Lung (tissue), 12 donors: Measurements from ENCODE around the gene GASK1A. TPM values are rescaled to one million over a fixed set of nuclear protein-coding genes. Genes with fewer than 3 reads are reported as not detected.

Experiments
- ATAC-seq: fragments of 200-7000 bp; cut with Tn5 transposase; one replicate; pipeline ENCODE4 v1.9.1; 2020; ENCODE audit warnings: moderate number of reproducible peaks; ENCODE audit not compliant: insufficient read depth, low FRiP score
- DNase-seq, 3 donors: peaks; one replicate each; pipeline ENCODE4 v3.0.0-alpha.2; 2013 to 2017
- H3K27ac ChIP-seq, 2 donors: one replicate each; pipeline ENCODE4 v1.5.1; 2013; ENCODE audit warnings: mild to moderate bottlenecking in 2 of 2, moderate library complexity in 2 of 2, control low read depth in 1 of 2, inconsistent platforms in 1 of 2, low read depth in 1 of 2, low read length in 1 of 2
- H3K27me3 ChIP-seq, 3 donors: one replicate each; pipeline ENCODE4 v1.5.1; 2013; ENCODE audit warnings: low read length in 2 of 3; ENCODE audit not compliant: control insufficient read depth in 3 of 3, insufficient read depth in 3 of 3
- H3K36me3 ChIP-seq, 4 donors: one replicate each; pipeline ENCODE4 v1.5.1; 2013; ENCODE audit warnings: low read length in 4 of 4, mild to moderate bottlenecking in 1 of 4, moderate library complexity in 1 of 4; ENCODE audit not compliant: control insufficient read depth in 4 of 4, insufficient read depth in 4 of 4
- H3K4me1 ChIP-seq, 5 donors: one replicate each; pipeline ENCODE4 v1.5.1; 2013; ENCODE audit warnings: low read length in 5 of 5, mild to moderate bottlenecking in 2 of 5, moderate library complexity in 1 of 5; ENCODE audit not compliant: control insufficient read depth in 5 of 5, insufficient read depth in 5 of 5
- H3K4me3 ChIP-seq: one replicate; pipeline ENCODE4 v1.5.1; 2013; ENCODE audit warnings: mild to moderate bottlenecking, control low read depth, moderate library complexity
- H3K9ac ChIP-seq, 2 donors: one replicate each; pipeline ENCODE4 v1.5.1; 2013; ENCODE audit warnings: low read length in 2 of 2, control low read depth in 1 of 2; ENCODE audit not compliant: insufficient read depth in 1 of 2
- H3K9me3 ChIP-seq, 4 donors: one replicate each; pipeline ENCODE4 v1.5.1; 2013; ENCODE audit warnings: low read length in 3 of 4, mild to moderate bottlenecking in 1 of 4, moderate library complexity in 1 of 4; ENCODE audit not compliant: control insufficient read depth in 4 of 4, insufficient read depth in 3 of 4
- WGBS, 2 donors: extraction: QIAGEN DNeasy Blood & Tissue Kit; methylation state at CpG; one replicate each; pipeline ENCODE4 v1.1.7; 2013; 5-methylcytosine and 5-hydroxymethylcytosine counted together
- polyA plus RNA-seq, 2 donors: library from polyadenylated mRNA; stranded (reverse); fragments of 200-250 nt; gene quantifications; one replicate each; pipeline ENCODE4 v1.2.1, GENCODE V29; 2013
- total RNA-seq, 2 donors: library from RNA; depleted of rRNA in 1 of 2; stranded (reverse); fragments of >200 nt in 1 of 2; gene quantifications; one replicate each; pipeline ENCODE4 v1.2.1, GENCODE V29; 2014 to 2021
- TF ChIP-seq, protein P1 (sequence below): IDR thresholded peaks from 2 replicates; pipeline ENCODE4 v1.5.1; 2012; ENCODE audit warnings: mild to moderate bottlenecking; ENCODE audit errors: control extremely low read depth, extremely low read depth
- donor health status: control.
- donor health status: control.
- donor health status: Bipolar disorder and iron deficiency.
- donor health status: healthy.
- donor health status: DM: yes; HTN: yes; CAD: no.

The GASK1A gene
- total and polyA plus RNA-seq, 4 donors = 1.5 to 16.1 (median 5.1) TPM

DNA sequence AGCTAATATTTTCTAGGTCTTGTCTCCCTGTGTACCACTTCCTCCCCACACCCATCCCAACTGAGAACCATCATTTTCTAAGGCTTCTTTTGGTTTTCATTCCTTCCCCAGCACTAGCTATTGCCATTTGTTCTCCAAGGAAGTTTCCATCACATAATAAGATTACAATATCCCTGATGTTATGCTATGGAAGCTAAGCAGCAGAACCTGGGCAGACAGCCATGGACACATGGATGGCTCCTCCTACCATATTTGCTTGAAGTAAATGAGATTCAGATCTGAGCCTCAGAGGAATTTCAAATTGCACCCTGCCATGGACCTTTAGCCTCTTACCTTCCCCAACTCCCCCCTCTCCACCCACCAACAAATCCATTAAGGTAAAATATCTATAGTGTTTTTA is 31.5 kb downstream of the GASK1A start:
- Histone ChIP-seq H3K9me3 (peaks cover 0 to 35% (median 0%) of the 10 kb centered on the region in 4 donors), H3K4me3 (no peak overlapping the region), H3K9ac (no peak overlapping the region), H3K4me1 (no peaks in the 10 kb centered on the region), H3K27me3 (no peaks in the 10 kb centered on the region), H3K36me3 (no peaks in the 10 kb centered on the region), H3K27ac (no peak overlapping the region)
- TF ChIP-seq, protein P1, sequence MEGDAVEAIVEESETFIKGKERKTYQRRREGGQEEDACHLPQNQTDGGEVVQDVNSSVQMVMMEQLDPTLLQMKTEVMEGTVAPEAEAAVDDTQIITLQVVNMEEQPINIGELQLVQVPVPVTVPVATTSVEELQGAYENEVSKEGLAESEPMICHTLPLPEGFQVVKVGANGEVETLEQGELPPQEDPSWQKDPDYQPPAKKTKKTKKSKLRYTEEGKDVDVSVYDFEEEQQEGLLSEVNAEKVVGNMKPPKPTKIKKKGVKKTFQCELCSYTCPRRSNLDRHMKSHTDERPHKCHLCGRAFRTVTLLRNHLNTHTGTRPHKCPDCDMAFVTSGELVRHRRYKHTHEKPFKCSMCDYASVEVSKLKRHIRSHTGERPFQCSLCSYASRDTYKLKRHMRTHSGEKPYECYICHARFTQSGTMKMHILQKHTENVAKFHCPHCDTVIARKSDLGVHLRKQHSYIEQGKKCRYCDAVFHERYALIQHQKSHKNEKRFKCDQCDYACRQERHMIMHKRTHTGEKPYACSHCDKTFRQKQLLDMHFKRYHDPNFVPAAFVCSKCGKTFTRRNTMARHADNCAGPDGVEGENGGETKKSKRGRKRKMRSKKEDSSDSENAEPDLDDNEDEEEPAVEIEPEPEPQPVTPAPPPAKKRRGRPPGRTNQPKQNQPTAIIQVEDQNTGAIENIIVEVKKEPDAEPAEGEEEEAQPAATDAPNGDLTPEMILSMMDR = no peak
- ATAC-seq (no peak), DNase-seq (peak; percentile 46 to 78 (median 67))

DNA sequence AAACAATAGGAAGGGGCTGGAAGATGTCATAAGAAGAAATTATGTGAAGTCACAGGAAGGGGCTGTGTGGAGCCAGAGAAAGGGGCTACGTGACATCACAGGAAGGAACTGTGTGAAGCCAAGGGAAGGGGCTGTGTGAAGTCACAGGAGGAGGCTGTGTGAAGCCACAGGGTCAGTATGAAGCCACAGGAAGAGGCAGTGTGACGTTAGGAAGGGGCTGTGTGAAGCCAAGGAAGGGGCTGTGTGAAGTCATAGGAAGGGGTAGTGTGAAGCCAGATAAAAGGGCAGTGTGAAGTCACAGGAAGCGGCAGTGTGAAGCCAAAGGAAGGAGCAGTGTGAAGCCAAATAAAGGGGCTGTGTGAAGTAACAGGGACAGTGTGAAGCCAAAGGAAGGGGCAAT is 32.5 kb downstream of the GASK1A start:
- WGBS, 2 donors = 69 to 75% methylated on average over 3 of the region's 3 CpGs
- Histone ChIP-seq H3K4me3 (no peak overlapping the region), H3K9me3 (peaks cover 0 to 43% (median 0%) of the 10 kb centered on the region in 4 donors), H3K27me3 (no peaks in the 10 kb centered on the region), H3K36me3 (no peaks in the 10 kb centered on the region), H3K4me1 (no peaks in the 10 kb centered on the region), H3K27ac (no peak overlapping the region), H3K9ac (no peak overlapping the region)
- ATAC-seq (no peak), DNase-seq (no peak)
- TF ChIP-seq, protein P1 = no peak

DNA sequence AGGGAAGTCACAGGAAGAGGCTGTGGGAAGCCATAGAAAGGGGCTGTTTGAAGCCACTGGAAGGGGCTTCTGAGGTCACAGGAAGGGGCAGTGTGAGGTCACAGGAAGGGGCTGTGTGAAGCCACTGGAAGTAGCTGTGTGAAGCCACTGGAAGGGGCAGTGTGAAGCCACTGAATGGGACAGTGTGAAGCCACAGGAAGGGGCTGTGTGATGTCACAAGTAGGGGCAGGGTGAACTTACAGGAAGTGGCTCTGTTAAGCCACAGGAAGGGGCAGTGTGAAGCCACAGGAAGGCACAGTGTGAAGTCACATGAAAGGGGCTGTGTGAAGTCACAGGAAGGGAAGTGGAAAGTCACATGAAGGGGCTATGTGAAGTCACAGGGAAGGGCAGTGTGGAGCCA is 33.1 kb downstream of the GASK1A start:
- Histone ChIP-seq H3K9ac (no peak overlapping the region), H3K27ac (no peak overlapping the region), H3K4me3 (no peak overlapping the region), H3K27me3 (no peaks in the 10 kb centered on the region), H3K4me1 (no peaks in the 10 kb centered on the region), H3K36me3 (no peaks in the 10 kb centered on the region), H3K9me3 (peaks cover 0 to 48% (median 0%) of the 10 kb centered on the region in 4 donors)
- TF ChIP-seq, protein P1 = no peak
- no peak for DNase-seq
- ATAC-seq = no peak

- H3K9ac ChIP-seq = no peak overlapping the region
- H3K4me1 ChIP-seq = no peaks in the 10 kb centered on the region
- H3K36me3 ChIP-seq = no peaks in the 10 kb centered on the region
- DNase-seq (no peak), ATAC-seq (no peak)
- 67 to 79% methylated on average over 2 of the region's 2 CpGs for WGBS, 2 donors
- no peak overlapping the region for H3K4me3 ChIP-seq
- no peak overlapping the region for H3K27ac ChIP-seq
- H3K9me3 ChIP-seq = peaks cover 0 to 55% (median 0%) of the 10 kb centered on the region in 4 donors
- TF ChIP-seq, protein P1 = no peak
- no peaks in the 10 kb centered on the region for H3K27me3 ChIP-seq
Observed at GRCh38 chr3:43013256-43013655, 34.1 kb downstream of the GASK1A start.
